ENCODE results near the gene PRKCE. TPM values are rescaled to one million over a fixed set of nuclear protein-coding genes. Genes with fewer than 3 reads are reported as not detected.

Gene PRKCE
- total RNA-seq, 1 experiment from 2014 or later = 21.7 TPM

DNA sequence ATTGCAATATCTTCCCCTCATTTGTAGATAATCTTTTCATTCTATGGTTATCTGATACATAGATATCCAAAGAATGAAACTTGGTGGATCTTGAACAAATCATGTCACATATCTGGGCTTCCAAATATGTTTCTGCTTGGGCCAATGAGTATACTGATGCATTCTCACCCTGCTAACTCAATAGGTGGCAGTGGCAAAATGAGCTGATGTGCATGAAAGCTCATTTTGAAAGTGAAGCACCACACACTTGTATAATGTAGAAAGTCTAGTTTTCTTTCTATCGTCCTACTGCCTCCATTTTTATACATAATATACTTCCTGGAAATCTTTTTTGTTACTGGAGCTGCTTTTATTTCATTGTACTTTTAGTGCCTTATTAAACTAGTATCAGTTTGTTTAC lies 208.2 kb downstream of the PRKCE start:
- H3K4me2 ChIP-seq = no peak overlapping the region
- H2AFZ ChIP-seq = no peak overlapping the region
- ChIA-PET POLR2A (ENCODE audit: unreplicated experiment) (no interaction called here), CTCF (no interaction called here)
- DNase-seq = no peak
- H3K9me2 ChIP-seq (ENCODE audit: insufficient read depth) = no peaks in the 10 kb centered on the region
- no peaks in the 10 kb centered on the region for H3F3A ChIP-seq (ENCODE audit: insufficient read depth, low read depth)
- no peak overlapping the region for H3K27ac ChIP-seq
- no TSS peak for BruUV-seq (replicated peaks)
- 0 out of 2 replicates have a peak, but pooled peaks cover 3% of the 10 kb centered on the region for H3K79me2 ChIP-seq (ENCODE audit: low read depth)
- no peak for TF ChIP-seq EZH2 (IDR thresholded peaks at IDR 0.05; ENCODE audit: low read depth)
- TF ChIP-seq, protein P1, sequence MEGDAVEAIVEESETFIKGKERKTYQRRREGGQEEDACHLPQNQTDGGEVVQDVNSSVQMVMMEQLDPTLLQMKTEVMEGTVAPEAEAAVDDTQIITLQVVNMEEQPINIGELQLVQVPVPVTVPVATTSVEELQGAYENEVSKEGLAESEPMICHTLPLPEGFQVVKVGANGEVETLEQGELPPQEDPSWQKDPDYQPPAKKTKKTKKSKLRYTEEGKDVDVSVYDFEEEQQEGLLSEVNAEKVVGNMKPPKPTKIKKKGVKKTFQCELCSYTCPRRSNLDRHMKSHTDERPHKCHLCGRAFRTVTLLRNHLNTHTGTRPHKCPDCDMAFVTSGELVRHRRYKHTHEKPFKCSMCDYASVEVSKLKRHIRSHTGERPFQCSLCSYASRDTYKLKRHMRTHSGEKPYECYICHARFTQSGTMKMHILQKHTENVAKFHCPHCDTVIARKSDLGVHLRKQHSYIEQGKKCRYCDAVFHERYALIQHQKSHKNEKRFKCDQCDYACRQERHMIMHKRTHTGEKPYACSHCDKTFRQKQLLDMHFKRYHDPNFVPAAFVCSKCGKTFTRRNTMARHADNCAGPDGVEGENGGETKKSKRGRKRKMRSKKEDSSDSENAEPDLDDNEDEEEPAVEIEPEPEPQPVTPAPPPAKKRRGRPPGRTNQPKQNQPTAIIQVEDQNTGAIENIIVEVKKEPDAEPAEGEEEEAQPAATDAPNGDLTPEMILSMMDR (conservative IDR thresholded peaks at IDR 0.05) = no peak
- no peaks in the 10 kb centered on the region for H3K9me3 ChIP-seq (ENCODE audit: insufficient read depth, low read depth)
- 0 out of 2 replicates have a peak, but pooled peaks cover 5% of the 10 kb centered on the region for H4K20me1 ChIP-seq (ENCODE audit: insufficient read depth)
- no peaks in the 10 kb centered on the region for H3K4me1 ChIP-seq (replicated peaks; ENCODE audit: insufficient read depth)
- H3K36me3 ChIP-seq (ENCODE audit: low read depth) = no peaks in the 10 kb centered on the region
- H3K4me3 ChIP-seq = no peak overlapping the region
- intact Hi-C loops (cut with micrococcal nuclease; ENCODE audit: unreplicated experiment) = loop anchor here (5.0 kb wide), 1 partner anchor 207 kb away; the partner anchor contains the start of gene PRKCE
- no peaks in the 10 kb centered on the region for H3K27me3 ChIP-seq (ENCODE audit: insufficient read depth, low read depth)

DNA sequence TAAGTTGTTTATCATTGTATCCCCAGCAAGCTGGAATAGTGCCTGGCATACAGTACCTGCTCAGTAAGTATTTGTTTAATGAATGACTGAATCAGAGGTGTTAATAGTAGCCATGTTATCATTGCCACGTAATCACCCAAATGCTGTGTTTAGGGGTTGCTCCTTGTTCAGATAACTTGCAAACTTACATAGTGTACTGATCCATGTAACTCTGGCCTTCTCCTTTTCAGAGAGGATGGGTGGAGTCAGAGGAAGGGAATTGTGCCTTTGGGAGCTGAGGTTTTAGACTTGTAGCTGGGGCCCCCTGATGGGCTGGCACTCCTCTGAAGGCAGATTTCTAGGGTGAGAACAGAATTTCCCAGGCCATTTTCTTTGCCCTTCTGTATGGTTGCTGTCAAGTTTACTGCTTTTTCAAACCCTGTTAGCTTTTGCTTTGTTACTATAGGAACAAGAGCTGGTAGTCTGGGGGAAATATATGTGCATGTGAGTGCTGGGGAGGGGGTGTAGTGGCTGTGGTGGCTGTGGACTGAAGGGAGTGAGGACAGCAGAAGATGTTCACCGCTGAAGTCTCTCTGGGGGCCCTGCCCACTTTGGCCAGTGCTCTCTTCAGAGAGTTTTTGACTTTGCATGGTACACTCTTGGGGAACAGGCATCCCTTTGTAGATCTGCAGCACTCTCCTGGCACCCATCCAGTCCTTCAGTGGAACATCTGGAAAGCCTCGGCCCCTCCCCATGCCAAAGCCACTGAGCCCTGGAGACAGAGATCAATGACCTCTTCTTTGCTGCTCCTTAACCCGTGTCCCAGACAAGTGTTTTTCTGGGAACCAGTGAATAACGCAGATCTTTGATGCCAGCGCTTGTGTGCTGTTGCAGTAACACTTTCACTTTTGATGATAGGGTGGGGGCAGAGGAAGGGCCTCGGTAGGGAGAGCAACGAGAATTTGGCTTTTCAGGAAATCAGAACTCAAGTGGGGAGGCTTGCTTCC lies 209.0 kb downstream of the PRKCE start:
- Histone ChIP-seq H3K27ac (no peak overlapping the region), H3F3A (ENCODE audit: insufficient read depth, low read depth) (no peaks in the 10 kb centered on the region), H3K79me2 (ENCODE audit: low read depth) (no peaks in the 10 kb centered on the region), H3K4me1 (replicated peaks; ENCODE audit: insufficient read depth) (no peaks in the 10 kb centered on the region), H3K4me3 (no peak overlapping the region), H4K20me1 (ENCODE audit: insufficient read depth) (0 out of 2 replicates have a peak, but pooled peaks cover 5% of the 10 kb centered on the region), H3K4me2 (no peak overlapping the region), H3K9me2 (ENCODE audit: insufficient read depth) (no peaks in the 10 kb centered on the region), H2AFZ (no peak overlapping the region), H3K27me3 (ENCODE audit: insufficient read depth, low read depth) (no peaks in the 10 kb centered on the region), H3K9me3 (ENCODE audit: insufficient read depth, low read depth) (no peaks in the 10 kb centered on the region), H3K36me3 (ENCODE audit: low read depth) (no peaks in the 10 kb centered on the region)
- ChIA-PET POLR2A (ENCODE audit: unreplicated experiment) (interaction anchor here (0.5 kb wide), 1 partner anchor 76 kb away, joined by 3 read pairs; no protein-coding TSS in a partner anchor), CTCF (no interaction called here)
- intact Hi-C loops (cut with micrococcal nuclease; ENCODE audit: unreplicated experiment) = loop anchor here (5.0 kb wide), 1 partner anchor 208 kb away; the partner anchor contains the start of gene PRKCE
- DNase-seq = no peak
- no TSS peak for BruUV-seq (replicated peaks)
- TF ChIP-seq EZH2 (IDR thresholded peaks at IDR 0.05; ENCODE audit: low read depth) = no peak
- TF ChIP-seq, protein P1 (conservative IDR thresholded peaks at IDR 0.05) = no peak

DNA sequence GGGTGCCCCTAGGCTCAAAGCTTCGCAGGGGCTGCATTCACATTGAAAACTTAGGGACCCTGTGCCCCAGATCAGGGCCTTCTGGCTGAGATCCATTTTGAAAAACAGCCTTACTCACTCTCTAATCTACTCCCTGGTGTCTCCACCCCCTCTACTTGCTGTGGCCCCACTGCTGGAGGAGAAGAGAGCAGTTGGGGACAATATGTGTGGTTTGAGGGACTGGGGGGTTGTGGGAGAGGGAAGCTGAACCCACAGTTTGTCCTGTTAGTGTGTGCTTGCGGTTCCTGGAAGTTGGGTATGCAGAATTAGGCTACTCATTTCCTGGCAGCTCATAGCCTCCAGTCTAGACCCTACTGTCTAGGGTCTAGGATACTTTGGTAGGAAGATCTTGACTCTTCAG lies 211.4 kb downstream of the PRKCE start:
- no peak overlapping the region for H3K4me2 ChIP-seq
- no peak overlapping the region for H3K4me3 ChIP-seq
- intact Hi-C loops (cut with micrococcal nuclease; ENCODE audit: unreplicated experiment) = loop anchor here (5.0 kb wide), 1 partner anchor 211 kb away; the partner anchor contains the start of gene PRKCE
- H2AFZ ChIP-seq = no peak overlapping the region
- no peaks in the 10 kb centered on the region for H3K9me2 ChIP-seq (ENCODE audit: insufficient read depth)
- ChIA-PET POLR2A (ENCODE audit: unreplicated experiment) (interaction anchor here (0.6 kb wide), 1 partner anchor 9 kb away, joined by 3 read pairs; no protein-coding TSS in a partner anchor), CTCF (no interaction called here)
- DNase-seq = no peak
- H3F3A ChIP-seq (ENCODE audit: insufficient read depth, low read depth) = no peaks in the 10 kb centered on the region
- no peaks in the 10 kb centered on the region for H3K27me3 ChIP-seq (ENCODE audit: insufficient read depth, low read depth)
- TF ChIP-seq, protein P1 (conservative IDR thresholded peaks at IDR 0.05) = no peak
- TF ChIP-seq EZH2 (IDR thresholded peaks at IDR 0.05; ENCODE audit: low read depth) = no peak
- H3K4me1 ChIP-seq (replicated peaks; ENCODE audit: insufficient read depth) = no peaks in the 10 kb centered on the region
- no peaks in the 10 kb centered on the region for H3K79me2 ChIP-seq (ENCODE audit: low read depth)
- H3K36me3 ChIP-seq (ENCODE audit: low read depth) = no peaks in the 10 kb centered on the region
- no TSS peak for BruUV-seq (replicated peaks)
- no peaks in the 10 kb centered on the region for H4K20me1 ChIP-seq (ENCODE audit: insufficient read depth)
- H3K9me3 ChIP-seq (ENCODE audit: insufficient read depth, low read depth) = no peaks in the 10 kb centered on the region
- no peak overlapping the region for H3K27ac ChIP-seq
